ENCODE measurements around the gene C11orf52. TPM values are rescaled to one million over a fixed set of nuclear protein-coding genes. Genes with fewer than 3 reads are reported as not detected.

The C11orf52 gene
- total and polyA plus RNA-seq, 2 of the 8 experiments (the other 6 are each of a cell fraction or from before 2014, with no cell fraction given): 1.7 to 2.7 TPM

GRCh38 chr11:111870113-111870512 is 48.6 kb upstream of the C11orf52 start (continued):
- TF ChIP-seq TCF12 (IDR thresholded peaks at IDR 0.05; ENCODE audit: low read depth, low read length): no peak
- no peak for TF ChIP-seq CBX8 (IDR thresholded peaks at IDR 0.05; ENCODE audit: borderline replicate concordance, low read depth, low read length)
- TF ChIP-seq CHD7 (IDR thresholded peaks at IDR 0.05; ENCODE audit: insufficient replicate concordance, low read length): no peak
- TF ChIP-seq POLR2AphosphoS5 (IDR thresholded peaks at IDR 0.05; ENCODE audit: low read depth, low read length): no peak
- TF ChIP-seq SP1 (IDR thresholded peaks at IDR 0.05; ENCODE audit: low read depth, low read length): no peak
